ENCODE data around the gene TNRC6A. TPM values are rescaled to one million over a fixed set of nuclear protein-coding genes. Genes with fewer than 3 reads are reported as not detected.

TNRC6A gene
- total and polyA plus RNA-seq, 10 of the 15 experiments (the other 5 are each of a cell fraction or from before 2014, with no cell fraction given), result 4.6 to 41.3 (median 29.7) TPM

- no peak for TF ChIP-seq PRDM15 (CRISPR knock-in tag; IDR thresholded peaks at IDR 0.05)
- TF ChIP-seq ZZZ3 (IDR thresholded peaks at IDR 0.05; ENCODE audit: control insufficient read depth, insufficient read length, low read depth), result no peak
Measured at GRCh38 chr16:24805484-24805883, 76.0 kb downstream of the TNRC6A start (continued).

GRCh38 chr16:24807301-24807700 lies 77.8 kb downstream of the TNRC6A start:
- no peak overlapping the region for H3K4me3 ChIP-seq
- WGBS (ENCODE audit: insufficient coverage, insufficient replicate concordance, low lambda C conversion rate, missing lambda C conversion rate), result 100% methylated on average over 1 of the region's 1 CpG
- H3K27me3 ChIP-seq (replicated peaks in 1 of 2; ENCODE audit: control insufficient read depth in 2 of 2, insufficient read depth in 2 of 2, low read length in 1 of 2), result no peaks in the 10 kb centered on the region
- peaks cover 19 to 39% of the 10 kb centered on the region in 2 experiments for H3K36me3 ChIP-seq (ENCODE audit: control insufficient read depth in 2 of 2, insufficient read depth in 2 of 2, low read length in 1 of 2)
- CTCF ChIA-PET, result no interaction called here
- SMC1A ChIA-PET (ENCODE audit: uncharacterized antibody, unreplicated experiment), result interaction anchor here (0.7 to 1.7 kb wide), 4 partner anchors 11 to 184 kb away, joined by 3 read pairs; no protein-coding TSS in a partner anchor
- ATAC-seq, result no peak
- H2AFZ ChIP-seq (ENCODE audit: control insufficient read depth, low read depth, low read length), result no peak overlapping the region
- BruUV-seq (replicated peaks), result no TSS peak
- H3K79me2 ChIP-seq (ENCODE audit: control insufficient read depth, insufficient read depth, low read length), result no peaks in the 10 kb centered on the region
- H3K27ac ChIP-seq (ENCODE audit: control insufficient read depth, insufficient read depth), result no peak overlapping the region
- no peak overlapping the region for H3K9ac ChIP-seq (ENCODE audit: control insufficient read depth, insufficient read depth, low read length)
- no peaks in the 10 kb centered on the region for H3K9me3 ChIP-seq (replicated peaks; ENCODE audit: control insufficient read depth, insufficient read depth, low read length)
- POLR2A ChIA-PET, result interaction anchor here (0.6 kb wide), 1 partner anchor 21 kb away, joined by 4 read pairs; no protein-coding TSS in a partner anchor
- no peaks in the 10 kb centered on the region for H4K20me1 ChIP-seq (ENCODE audit: control insufficient read depth, insufficient read depth)
- intact Hi-C loops (cut with micrococcal nuclease; ENCODE audit: unreplicated experiment) (no loop called here), in situ Hi-C loops (cut with MboI) (no loop called here)
- no peak for DNase-seq (ENCODE audit: low read depth, low spot score)
- no peaks in the 10 kb centered on the region for H3K4me1 ChIP-seq (ENCODE audit: control insufficient read depth, insufficient read depth, low read length)
- H3K4me2 ChIP-seq (ENCODE audit: control insufficient read depth, insufficient read depth), result no peak overlapping the region
- no peak for FAIRE-seq
- RAD21 ChIA-PET (ENCODE audit: unreplicated experiment), result no interaction called here
- TF ChIP-seq SREBF1 (IDR thresholded peaks at IDR 0.05; ENCODE audit: low read length), result no peak
- no peak for TF ChIP-seq POU2F2 (IDR thresholded peaks at IDR 0.05; ENCODE audit: borderline replicate concordance, low read depth, low read length)
- TF ChIP-seq IKZF2 (IDR thresholded peaks at IDR 0.05), result no peak
- no peak for TF ChIP-seq MLLT1 (IDR thresholded peaks at IDR 0.05)
- no peak for TF ChIP-seq ZNF217 (IDR thresholded peaks at IDR 0.05)
- TF ChIP-seq SREBF2 (IDR thresholded peaks at IDR 0.05; ENCODE audit: low read length), result no peak
- TF ChIP-seq MTA2 (IDR thresholded peaks at IDR 0.05; ENCODE audit: low read depth), result no peak
- no peak for TF ChIP-seq MYB (IDR thresholded peaks at IDR 0.05; ENCODE audit: borderline replicate concordance, low read depth, low read length)
- no peak for TF ChIP-seq SMC3 (IDR thresholded peaks at IDR 0.05; ENCODE audit: borderline replicate concordance, low read length)
- no peak for TF ChIP-seq CHD2 (IDR thresholded peaks at IDR 0.05; ENCODE audit: borderline replicate concordance, low read depth, low read length)
- no peak for TF ChIP-seq ETV6 (conservative IDR thresholded peaks at IDR 0.05 in 1 of 2, IDR thresholded peaks at IDR 0.05 in 1 of 2; ENCODE audit: borderline replicate concordance in 1 of 2, low read depth in 1 of 2)
- no peak for TF ChIP-seq E2F8 (IDR thresholded peaks at IDR 0.05; ENCODE audit: low read depth, partially characterized antibody)
- TF ChIP-seq EED (IDR thresholded peaks at IDR 0.05; ENCODE audit: low read depth), result no peak
- TF ChIP-seq GATAD2B (conservative IDR thresholded peaks at IDR 0.05; ENCODE audit: low read depth), result no peak
